NCI-H446 (cell line): Measurements from ENCODE around the gene CAMK2G.

Experiments
- DNase-seq, 2 experiments: peaks; one replicate each; lab custom pipeline; 2025; lab: John Stamatoyannopoulos, UW

The CAMK2G gene

DNA sequence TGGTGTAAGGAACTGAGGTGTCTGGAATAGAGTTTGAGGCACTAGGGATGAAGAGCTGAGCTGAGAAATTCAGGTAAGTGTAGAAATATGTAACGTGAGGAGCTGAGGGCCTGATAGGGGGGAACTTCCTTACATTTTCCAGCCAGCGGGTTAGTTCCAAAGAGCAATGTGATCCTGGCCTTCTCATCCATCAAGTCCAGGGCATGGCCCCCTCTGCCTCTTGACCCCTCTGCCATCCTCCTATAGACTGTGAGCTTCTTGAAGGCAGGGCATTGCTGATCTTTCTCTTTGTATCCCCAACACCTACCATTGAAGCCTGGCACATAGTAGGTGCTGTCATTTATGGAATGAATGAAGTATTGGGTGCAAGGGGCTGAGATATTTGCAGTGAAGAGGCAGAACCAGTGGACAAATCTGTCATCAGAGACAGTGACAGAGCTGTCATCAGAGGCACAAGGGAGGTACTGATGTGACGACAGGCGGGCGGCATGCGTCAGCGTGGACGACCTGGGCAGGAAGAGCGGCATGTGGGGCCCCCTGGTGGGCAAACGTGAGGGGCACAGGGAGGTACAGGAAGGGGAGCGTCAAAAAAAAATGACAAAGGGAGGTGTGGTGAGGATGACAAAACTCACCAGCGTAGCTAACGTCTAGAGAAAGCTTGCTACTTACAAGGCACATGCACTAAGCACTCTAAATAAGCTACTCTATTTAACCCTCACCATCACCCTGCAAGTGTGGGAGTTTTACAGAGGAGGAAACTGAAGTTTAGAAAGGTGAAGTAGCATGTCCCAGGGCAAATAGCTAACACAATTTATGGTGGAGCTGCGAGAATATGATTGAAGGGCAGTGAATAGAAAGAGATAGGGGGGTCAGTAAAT is 5.2 kb upstream of the CAMK2G start:
- DNase-seq, result peak in 1 of 2 experiments; percentile 24

- DNase-seq, result no peak
Measured at GRCh38 chr10:73878365-73878764, 4.0 kb upstream of the CAMK2G start.

DNA sequence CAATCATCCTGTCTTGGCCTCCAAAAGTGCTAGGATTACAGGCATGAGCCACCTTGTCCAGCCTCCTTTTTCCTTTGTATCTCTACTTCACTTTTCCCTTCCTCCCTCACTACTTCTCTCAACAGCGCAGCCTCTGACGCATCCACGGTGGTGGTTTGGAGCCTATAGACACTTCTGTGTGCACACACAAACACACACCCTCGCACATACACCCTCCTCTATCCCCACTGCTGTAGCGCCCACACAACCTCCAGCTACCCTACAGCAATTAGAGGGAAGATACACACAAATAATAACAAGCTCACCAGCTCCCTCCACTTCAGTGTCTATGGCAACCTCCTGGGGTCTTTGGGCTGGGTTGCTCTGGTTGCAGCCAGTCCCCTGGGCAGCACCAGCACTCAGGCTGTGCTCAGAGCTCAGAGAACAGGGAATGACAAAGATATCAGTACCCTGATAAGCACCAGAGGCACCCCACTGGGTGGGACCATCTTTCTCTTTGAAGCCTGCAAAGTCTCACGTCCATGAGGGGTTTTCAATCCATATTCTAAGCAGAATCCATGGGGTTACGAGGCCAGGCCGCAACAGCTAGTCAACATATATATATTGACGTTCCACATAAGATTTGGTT is 3.3 kb upstream of the CAMK2G start:
- DNase-seq, result no peak

GRCh38 chr10:73876971-73877370 is 2.6 kb upstream of the CAMK2G start:
- DNase-seq, result no peak

DNA sequence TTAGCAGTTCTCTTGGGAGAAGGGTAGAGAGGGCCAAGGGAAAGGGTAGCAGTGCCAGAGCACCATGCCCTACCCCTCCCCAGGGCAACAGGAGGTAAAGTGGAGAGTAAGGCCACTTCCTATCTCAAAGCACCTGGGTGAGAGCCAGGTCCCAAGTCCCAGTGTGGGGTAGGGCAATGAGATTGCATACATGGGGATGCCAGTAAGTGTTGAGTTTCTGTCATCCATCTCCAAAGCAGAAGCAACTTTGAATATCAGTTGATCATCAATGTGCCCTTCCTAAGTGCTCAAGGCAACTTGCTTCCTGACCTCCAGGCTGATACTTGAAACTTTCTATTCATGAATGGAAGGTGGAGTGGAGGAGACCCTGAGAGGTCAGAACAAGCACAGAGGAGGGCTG is 2.2 kb upstream of the CAMK2G start:
- DNase-seq, result no peak

- DNase-seq, result no peak
Measured at GRCh38 chr10:73876157-73876556, 1.8 kb upstream of the CAMK2G start.

DNA sequence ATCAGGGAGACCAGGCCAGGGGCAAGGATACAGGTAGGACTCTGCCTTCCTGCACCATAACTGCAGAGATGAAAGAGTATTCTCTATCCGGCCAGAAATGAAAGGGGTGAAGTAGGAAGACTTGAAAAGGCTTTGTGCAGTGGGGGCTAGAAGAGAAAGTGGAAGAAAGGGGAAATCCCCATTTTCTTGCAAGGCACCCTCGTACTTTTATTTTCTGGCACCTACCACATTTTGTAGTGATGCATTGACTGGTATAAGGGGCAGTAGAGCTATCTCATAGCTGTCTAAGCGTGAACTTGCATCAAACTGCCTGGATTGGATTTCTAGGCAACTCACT is 752 bp upstream of the CAMK2G start:
- DNase-seq, result no peak

GRCh38 chr10:73873838-73874215 is 528 bp downstream of the CAMK2G start:
- DNase-seq, result no peak

DNA sequence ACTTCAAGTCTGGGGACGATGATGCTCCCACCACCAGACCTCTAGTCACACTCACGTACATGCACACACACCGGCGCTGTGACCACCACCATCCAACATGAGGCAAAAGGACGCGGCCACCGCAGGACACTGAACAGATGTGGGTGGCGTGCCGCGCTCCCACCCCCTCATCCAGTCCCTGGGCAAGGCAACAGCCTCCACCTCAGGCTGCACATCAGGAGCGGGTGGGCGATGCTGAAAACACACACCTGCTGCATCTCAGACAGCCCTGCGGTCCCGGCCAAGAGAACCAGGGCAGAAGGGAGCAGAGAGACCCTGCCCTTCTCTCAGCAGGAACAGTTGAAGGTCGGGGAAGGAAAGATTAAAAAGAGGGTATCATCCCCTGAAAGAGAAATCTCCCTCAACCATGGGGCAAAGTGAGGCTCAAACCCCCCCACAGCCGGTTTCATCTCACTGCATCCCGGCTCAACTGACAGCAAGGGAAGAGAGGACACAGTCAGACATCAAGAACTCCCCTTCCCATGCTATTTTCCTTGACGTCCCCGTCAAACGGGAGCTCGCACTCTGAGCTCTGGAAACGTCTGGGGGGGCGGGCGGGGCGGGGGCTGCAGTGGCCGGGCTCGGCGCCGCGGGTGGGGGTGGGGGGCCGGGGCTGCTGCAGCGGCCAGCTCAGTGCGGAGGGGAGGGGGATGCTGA is 1.1 kb downstream of the CAMK2G start:
- no peak for DNase-seq

GRCh38 chr10:73872190-73872710 is 2.1 kb downstream of the CAMK2G start:
- no peak for DNase-seq

GRCh38 chr10:73871295-73872189 is 2.8 kb downstream of the CAMK2G start:
- DNase-seq, result no peak

DNA sequence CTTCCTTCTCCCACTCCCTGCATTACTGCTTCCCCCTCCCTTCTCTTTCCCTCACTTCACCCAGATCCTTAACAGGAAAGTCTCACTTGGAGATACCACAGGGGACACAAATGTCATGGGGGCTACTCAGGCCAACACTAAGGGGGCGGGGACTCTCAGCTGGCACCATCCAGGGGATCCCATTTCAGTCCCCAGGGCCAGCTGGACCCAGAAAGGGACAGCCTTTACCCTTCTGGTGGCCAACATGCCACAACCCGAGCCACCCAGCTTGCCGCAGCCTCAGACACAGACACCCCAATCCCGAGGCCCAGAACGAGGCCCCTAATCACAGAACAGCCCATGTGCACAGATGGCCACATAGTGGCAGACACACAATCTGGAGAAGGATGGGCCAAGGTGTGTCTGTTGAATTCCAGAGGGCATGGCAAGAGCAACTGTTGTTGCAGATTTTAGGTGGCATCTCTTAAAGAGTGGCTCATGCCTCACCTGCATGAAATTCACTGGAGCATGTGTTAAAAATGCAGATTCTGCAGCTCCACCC is 5.6 kb downstream of the CAMK2G start:
- no peak for DNase-seq

GRCh38 chr10:73867871-73868631 is 6.3 kb downstream of the CAMK2G start:
- DNase-seq, result no peak

GRCh38 chr10:73867126-73867807 is 7.1 kb downstream of the CAMK2G start:
- DNase-seq, result no peak

- no peak for DNase-seq
Measured at GRCh38 chr10:73866621-73867020, 7.7 kb downstream of the CAMK2G start.

DNA sequence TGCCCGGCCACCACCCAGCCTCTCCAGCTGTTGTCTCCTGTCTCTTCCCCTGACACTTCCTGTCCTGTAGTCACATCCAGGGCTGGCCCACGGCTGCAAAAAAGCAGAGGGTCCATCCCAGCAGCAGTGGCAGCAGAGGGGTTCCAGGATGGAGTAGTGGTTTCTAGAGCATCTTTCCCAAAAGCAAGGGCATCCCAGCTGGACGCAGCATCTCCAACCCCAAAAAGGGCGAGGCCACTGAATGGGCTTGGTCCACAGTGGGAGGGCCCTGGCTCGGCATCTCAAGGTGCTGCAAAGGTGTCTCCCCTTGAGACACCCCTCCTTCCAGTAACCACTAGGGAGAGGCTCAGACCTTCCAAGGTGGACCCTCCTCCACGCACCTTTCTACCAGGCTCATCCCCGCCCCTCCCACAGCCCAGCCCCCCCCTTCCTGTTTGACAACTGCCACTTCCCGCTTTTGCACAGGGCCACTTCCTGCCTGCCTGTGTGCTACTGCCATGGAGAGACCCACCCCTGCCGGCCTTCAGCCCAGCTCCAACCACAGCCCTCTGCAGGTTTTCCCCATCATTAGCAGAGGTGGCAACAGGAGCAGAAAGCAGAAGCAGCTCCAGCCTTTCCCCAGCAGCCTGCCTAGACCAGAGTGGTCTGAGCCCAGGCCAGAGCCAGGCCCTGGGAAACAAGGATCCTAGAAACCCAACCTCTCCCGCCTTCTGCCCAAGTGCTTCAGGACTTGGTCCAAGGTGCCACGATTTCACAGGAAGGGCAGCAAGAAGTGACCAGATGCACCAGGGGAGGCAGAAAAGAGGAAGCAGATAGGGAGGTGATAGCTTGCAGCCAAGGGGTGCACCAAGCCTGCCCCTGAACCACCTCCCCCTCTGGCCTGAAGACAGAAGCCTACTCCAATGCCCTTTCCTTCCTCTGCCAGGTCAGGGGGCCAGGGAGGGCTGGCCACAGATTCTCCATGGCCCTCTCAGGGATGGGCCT is 8.6 kb downstream of the CAMK2G start:
- DNase-seq, result no peak

DNA sequence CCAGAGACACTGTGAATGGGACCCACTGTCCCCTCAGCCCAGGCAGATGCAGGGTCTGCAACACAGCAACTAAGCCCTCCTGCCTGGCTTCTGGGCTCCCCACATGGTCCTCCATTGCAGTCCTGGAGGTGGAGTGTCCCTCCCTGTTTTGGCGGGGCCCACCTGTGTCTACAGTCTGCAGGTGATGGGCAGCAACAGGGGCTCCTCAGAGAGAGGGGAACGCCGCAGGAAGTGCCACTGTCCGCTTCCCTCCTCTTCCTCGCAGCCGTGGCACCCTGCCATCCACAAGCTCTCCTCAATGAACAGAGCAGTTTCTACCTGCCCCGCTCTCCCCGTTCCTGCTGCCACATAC is 9.3 kb downstream of the CAMK2G start:
- DNase-seq, result no peak

DNA sequence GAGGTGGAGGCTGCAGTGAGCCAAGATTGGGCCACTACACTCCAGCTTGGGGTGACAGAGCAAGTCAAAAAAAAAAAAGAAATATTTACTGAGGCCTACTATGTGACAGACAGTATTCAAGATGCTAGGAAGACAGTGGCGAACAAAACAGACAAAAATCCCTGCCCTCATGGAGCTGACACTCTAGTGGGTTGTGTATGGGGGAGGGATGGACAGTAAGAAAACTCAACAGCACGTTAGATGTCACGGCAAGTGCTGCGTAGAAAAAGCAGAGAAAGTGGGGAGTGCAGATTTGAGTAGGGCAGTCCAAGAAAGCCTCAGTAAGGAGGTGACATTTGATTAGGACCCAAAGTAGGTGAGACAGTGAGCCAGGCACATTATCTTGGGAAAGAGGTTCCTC is 10.1 kb downstream of the CAMK2G start:
- no peak for DNase-seq
